GM18505 (cell line): ENCODE data around the gene TENT4A.
A peak's percentile ranks its signal among the peaks of the same experiment; 100 is the strongest.

ENCODE experiments used
- ATAC-seq: cut with Tn5 transposase; IDR thresholded peaks from one replicate; pipeline ENCODE4 v1.9.1; 2021; ENCODE audit not compliant: unreplicated experiment
- POLR2A ChIP-seq: IDR thresholded peaks from 4 replicates; pipeline ENCODE4 v1.6.1; 2011; ENCODE audit warnings: borderline replicate concordance; ENCODE audit not compliant: insufficient read depth, insufficient read length; ENCODE audit errors: extremely low read depth

Gene TENT4A

GRCh38 chr5:6774721-6775204 is 61.5 kb downstream of the TENT4A start:
- no peak for ATAC-seq

GRCh38 chr5:6775571-6775970 is 62.3 kb downstream of the TENT4A start:
- ATAC-seq, result no peak
- no peak for TF ChIP-seq POLR2A

More at GRCh38 chr5:6774721-6775204, 61.5 kb downstream of the TENT4A start:
- no peak for TF ChIP-seq POLR2A

DNA sequence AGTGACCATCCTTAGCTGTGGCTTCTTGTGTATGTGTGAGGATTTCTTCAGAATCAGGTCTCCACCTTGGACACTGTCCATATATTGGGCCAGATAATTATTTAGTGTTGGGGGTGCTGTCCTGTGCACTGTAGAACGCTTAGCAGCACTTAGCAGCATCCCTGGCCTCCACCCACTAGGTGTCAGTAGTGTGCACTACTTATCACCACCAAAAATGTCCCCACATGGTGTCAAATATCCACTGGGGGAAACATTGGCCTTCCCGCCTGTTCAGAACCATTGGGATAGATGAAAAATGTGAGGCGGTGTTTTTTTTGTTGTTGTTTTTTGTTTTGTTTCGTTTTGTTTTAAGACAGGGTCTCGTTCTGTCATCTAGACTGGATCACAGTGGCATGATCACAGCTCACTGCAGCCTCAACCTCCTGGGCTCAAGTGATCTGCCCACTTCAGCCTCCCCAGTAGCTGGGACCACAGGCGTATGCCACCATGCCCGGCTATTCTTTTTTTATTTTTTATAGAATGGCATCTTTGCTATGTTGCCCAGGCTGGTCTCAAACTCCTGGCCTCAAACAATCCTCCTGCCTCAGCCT is 67.7 kb downstream of the TENT4A start:
- ATAC-seq, result peak; percentile 71
- TF ChIP-seq POLR2A, result no peak

DNA sequence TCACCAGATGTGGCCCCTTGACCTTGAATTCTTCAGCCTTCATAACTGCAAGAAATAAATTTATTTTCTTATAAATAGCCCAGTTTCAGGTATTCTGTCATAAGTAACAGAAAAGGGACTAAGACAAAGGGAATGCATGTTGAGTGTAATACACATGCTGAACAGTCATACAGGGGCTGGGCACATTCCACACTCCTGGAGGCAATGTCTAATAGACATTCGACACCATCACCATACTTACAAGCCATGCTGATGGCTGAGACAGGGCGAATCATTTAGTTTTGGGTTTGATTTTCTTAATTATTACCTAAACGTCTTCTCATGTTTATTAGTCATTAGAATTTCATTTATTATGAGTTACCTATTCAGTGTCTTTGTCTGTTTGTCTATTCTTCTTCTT is 68.5 kb downstream of the TENT4A start:
- no peak for ATAC-seq
- TF ChIP-seq POLR2A, result no peak

GRCh38 chr5:6783787-6784186 is 70.6 kb downstream of the TENT4A start:
- TF ChIP-seq POLR2A, result no peak
- ATAC-seq, result no peak

- ATAC-seq, result no peak
- TF ChIP-seq POLR2A, result no peak
Observed at GRCh38 chr5:6784481-6784880, 71.2 kb downstream of the TENT4A start.

- ATAC-seq, result no peak
- no peak for TF ChIP-seq POLR2A
Observed at GRCh38 chr5:6785161-6785860, 72.1 kb downstream of the TENT4A start.

DNA sequence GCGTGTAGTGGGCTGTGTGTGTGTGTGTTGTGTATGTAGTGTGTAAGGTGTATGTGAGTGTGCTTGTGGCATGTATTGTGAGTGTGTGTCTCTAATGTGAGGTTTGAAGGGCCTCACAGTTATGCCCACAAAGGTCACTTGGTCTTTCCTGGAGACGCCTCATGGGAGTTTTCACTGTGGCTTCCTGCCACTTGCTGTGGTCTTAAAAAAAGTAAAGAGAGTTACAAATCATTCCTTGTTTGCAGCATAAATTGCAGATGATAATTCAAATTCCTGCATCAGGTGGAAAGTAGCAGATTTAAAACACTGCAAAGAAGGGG is 72.6 kb downstream of the TENT4A start:
- no peak for TF ChIP-seq POLR2A
- no peak for ATAC-seq

DNA sequence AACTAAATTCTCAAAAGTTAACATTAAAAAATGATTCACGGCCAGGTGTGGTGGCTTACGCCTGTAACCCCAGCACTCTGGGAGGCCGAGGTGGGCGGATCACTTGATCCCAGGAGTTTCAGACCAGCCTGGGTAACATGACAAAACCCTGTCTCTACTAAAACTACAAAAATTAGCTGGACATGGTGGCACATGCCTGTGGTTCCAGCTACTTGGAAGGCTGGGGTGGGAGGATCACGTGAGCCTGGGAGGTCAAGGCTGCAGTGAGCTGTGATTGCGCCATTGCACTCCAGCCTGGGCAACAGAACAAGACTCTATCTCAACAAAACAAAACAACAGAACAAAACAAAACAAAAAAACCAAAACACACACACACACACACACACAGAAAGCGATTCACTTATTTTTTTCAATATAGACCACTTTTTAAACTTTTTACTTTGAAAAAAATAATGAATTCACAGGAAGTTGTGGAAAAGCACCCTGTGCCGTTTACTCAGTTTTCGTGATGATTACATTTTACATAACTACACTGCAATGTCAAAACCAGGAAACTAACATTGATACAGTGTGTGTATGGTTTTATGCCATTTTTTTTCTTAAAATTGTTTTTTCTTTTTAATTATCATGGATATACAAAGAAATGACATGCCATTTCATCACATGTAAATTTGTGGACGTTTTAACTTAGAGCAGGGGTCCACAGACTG is 73.7 kb downstream of the TENT4A start:
- ATAC-seq, result no peak
- TF ChIP-seq POLR2A, result no peak

DNA sequence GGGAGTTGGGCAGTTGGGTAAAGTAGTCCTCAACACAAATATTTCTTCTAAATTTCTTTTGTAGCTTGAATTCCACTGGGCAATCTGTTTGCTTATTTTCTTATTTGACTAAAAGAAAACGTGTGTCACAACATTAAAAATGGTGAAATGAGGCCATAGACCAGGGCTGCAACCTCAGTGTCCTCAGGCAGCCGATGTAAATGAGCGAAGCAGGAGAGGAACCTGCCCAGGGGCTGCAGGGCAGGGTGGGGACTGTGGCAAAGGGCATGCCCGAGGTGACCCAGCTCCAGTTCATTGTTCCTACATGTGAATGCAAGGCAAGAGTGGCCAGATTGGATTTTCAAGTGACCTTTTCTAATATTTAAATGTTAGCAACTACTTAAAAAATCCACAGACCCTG is 74.7 kb downstream of the TENT4A start:
- ATAC-seq, result no peak
- no peak for TF ChIP-seq POLR2A

DNA sequence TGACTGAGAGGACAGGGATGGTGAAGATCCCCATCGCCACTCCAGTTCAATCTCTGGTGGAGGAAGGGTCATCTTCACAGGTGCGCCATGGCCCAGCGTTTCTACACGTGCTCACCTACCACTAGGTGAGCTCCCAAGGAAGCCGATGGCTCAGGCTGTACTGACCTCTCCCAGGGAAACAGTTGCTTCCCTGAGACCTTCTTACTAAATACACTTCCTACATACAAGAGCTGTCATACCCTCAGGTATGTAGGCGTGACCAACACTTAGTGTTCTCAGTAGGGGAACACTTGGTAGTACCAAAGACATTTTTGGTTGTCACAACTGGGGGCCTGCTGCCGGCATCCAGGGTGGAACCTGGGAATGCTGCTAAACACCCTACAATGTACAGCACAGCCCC is 75.2 kb downstream of the TENT4A start:
- no peak for ATAC-seq
- no peak for TF ChIP-seq POLR2A

- TF ChIP-seq POLR2A, result no peak
Observed at GRCh38 chr5:6788956-6789649, 75.9 kb downstream of the TENT4A start.

DNA sequence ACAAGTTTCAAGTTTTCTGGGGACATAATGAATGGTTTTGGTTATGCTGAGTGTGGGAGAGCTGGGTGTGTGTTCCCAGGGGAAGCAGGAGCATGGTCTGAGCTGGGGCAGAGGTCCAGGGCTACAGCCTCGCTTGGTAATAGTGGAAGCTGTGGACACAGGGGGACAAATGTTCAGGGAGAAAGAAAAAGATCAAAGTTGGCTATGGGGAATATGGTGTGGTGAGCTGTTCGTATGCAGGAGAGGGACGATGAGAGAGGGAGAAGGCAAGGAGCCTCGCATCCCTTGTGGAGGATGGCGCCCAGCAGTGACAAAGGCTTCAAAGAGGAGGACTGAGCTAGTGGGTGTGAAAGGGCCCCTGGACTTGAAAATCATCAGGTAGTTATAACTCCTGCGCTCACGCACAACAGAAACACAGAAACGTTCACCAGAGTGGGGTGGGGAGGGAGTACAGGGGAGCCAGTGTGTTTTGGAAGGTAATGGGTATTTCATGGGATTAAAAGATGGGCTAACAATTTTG is 77.2 kb downstream of the TENT4A start:
- ATAC-seq, result no peak
- no peak for TF ChIP-seq POLR2A

More at GRCh38 chr5:6788956-6789649, 75.9 kb downstream of the TENT4A start:
- ATAC-seq, result no peak
